T-helper 22 cell (primary cell): ENCODE measurements around the gene CDC42EP2.

Source experiments
- DNase-seq: peaks from one replicate; pipeline ENCODE4 v3.0.0-alpha.2; 2020; ENCODE audit warnings: low read depth

The CDC42EP2 gene

GRCh38 chr11:65314501-65315203 is at the start of gene CDC42EP2:
Gene CDC42EP2, plus strand, starts transcription at chr11:65314866. Its CDS starts 6,033 bp downstream, at chr11:65320899.
- peak; percentile 55 for DNase-seq

DNA sequence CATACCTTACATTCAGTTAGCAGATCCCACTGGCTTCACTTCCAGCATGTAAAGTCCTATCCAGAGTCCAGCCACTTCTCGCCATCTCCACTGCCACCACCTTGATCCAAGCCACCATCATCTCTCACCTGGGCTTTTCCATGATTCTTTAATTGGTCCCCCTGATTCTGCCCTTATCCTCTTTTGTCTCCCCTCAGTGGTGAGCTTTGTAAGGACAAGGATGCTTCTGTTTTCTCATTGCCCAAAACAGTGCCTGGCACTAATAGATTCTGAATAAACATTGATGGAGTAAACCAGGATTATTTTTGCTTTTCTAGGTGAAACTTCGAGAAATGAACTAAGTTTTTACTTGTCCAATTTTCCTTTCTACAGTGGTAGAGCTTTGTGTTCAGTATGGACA is 48.5 kb upstream of the CDC42EP2 start:
- DNase-seq, result no peak

DNA sequence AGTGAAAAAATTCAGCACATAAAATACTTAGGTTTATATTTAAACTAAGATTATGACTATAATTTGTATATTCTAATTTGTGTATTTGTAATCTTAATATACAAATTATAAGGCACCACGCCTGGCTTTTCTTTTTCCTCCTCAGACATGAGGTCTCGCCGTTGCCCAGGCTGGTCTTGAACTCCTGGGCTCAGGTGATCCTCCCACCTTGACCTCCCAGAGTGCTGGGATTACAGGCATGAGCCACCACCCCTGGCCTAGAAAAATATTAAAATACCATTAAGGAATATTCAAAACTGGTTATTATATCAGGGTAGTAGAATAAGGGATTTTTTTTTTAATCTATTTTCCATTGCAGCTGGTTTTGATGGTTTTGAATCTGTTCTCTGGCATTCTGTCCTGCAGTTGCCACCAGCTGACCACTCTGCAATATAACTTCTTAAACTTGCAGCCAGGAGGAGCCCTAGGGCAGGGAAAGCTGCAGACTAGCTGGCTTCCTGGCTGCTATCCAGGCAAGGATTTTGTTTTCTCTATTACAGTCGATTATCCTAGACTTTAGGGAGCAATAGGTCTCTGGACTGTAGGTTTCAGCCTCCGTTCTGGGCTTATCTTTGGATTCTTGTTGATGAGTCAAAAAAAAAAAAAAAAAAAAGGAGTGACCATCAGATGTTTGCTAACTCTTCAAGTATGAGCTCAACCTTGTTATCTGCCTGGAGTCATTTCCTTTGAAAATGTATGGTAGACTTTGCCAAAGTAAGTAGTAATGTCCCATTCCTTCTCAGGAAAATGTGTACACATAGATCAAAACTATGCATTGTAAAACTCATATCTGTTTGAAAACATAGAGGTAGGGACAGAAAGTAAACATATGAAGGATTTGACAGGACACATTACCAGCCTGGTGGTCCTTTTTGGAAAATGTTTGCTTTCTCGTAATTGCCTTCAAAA is 39.7 kb upstream of the CDC42EP2 start:
- no peak for DNase-seq

- no peak for DNase-seq
Measured at GRCh38 chr11:65275906-65276305, 38.8 kb upstream of the CDC42EP2 start.

DNA sequence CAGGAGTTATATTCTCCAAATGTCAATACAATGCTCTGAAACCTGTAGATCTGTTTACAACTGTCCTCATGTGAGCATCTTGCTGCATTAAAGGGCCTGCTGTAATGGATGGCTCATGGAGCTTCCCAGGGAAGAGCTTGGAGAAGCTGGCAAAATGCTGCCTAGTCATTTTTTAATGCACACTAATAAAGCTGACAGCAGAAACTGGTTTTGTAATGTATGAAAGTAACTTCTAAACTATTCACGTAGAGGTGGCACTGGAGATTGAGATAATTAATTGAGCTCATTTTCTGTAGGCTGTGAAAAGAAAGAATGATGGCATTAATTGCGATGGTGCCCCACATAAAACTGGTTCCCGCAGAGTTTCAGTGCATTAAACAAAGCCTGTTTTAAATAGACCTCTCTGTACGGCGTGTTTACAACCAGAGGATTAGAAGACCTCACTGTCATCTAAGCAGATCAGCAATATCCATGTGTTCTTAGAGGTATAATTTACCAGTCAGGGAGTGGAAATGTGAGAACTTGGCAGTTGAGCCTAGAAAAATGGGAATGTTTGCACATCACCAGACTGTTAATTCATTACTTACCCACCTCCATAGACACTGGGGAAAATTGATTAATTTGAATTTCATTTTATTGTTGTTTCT is 36.9 kb upstream of the CDC42EP2 start:
- DNase-seq, result no peak

- no peak for DNase-seq
Measured at GRCh38 chr11:65278356-65278755, 36.3 kb upstream of the CDC42EP2 start.

DNA sequence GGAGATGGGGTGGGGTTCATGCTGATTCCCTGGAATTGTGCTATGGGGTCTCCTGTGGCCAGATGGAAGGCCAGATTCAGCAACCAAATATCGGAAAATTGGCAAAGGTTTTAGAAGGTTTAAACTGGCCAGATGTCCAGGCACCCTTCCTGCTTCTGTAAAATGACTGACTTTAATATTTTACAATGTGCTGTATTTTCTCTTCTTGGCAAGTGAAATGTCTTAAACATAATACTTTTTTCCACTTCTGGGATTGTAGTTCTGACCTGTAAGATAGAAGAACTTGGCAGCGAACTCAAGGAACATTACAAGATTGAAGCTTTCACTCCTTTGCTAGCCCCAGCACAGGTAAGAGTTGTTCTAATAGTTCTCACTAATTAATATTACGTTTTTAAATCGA is 35.4 kb upstream of the CDC42EP2 start:
- no peak for DNase-seq

DNA sequence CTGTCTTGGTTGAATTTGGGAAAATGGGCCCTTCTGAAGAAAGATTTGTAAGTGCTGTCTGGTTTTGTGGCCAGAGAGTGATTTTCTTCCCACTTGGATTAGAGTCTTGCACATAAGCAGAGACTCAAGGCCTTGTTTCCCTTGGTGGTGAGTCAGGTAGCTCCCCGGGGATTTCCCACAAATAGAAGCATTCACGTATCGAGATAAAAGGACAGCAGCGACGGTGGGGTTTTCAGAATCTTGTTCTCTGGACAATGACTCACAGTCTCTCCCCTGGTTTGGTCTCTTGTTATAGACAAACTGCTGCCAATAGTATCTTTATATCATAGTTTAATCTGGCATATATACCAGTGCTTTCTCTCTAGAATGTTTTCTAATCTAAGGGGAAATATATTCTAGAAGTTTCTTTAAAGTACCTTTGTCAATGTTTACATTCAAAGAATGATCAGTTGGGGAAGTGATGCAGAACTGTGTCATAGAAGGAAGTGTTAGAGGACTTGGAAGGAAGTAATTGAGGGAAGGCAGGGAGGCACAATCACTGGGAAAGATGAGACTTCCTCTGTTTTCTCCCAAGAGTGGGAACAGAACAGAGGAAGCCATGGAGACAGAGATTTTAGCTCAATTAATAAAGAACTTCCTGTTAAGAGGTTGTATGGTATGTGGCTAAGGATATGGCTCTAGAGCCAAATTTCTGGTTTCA is 34.8 kb upstream of the CDC42EP2 start:
- peak; percentile 32 for DNase-seq

GRCh38 chr11:65280646-65281045 is 34.0 kb upstream of the CDC42EP2 start:
- no peak for DNase-seq

GRCh38 chr11:65286686-65287085 is 28.0 kb upstream of the CDC42EP2 start:
- DNase-seq, result no peak

- DNase-seq, result no peak
Measured at GRCh38 chr11:65287601-65288000, 27.1 kb upstream of the CDC42EP2 start.

GRCh38 chr11:65288706-65289536 is 25.7 kb upstream of the CDC42EP2 start:
- DNase-seq, result no peak

DNA sequence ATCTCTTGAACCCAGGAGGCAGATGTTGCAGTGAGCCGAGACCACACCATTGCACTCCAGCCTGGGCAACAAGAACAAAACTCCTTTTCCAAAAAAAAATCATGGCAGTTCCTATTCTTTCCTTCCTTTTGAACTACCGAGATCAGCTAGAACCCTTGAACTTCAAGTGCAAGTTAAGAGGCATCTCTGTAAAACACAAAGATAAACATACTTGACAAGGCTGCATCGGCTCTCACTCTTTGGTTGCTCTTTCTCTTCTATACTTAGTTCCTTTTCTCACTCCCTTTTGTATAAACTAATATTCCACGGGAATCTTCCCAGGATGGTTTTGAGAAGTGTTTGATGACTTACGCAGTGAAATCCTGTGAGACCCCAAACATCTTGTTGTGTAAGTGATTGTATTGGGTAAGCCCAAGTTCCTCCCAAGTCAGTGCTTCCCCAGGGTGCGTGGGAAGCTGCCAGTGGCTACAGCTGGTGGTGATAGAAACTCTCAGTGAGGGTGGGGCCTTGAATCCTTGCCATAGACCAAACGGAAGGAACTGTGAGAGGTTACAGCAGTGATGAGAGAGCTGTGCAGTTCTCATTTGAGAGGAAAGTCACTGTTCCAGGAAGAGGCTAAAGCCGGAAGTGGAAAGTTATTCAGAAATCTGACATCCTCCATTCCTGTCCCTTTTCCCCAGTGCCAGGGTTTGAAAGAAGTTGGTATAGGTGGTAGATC is 24.1 kb upstream of the CDC42EP2 start:
- no peak for DNase-seq

DNA sequence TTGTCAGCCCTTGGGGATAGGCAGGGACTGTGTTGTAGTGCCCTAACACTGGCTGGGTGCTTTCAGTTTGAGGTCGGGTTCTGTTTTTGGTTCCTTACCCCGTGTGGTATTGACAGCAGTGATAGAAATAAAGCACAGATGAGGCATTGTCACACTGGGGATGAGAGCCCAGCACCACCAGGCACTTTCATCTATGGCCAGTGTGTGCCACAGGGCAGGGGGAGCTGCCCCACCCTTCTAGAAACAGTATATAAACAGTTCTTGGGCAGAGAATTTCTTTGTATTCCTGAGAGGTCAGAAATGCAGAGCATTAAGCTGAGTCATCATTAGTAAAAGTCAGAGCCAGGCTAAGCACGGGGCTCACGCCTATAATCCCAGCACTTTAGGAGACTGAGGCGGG is 23.1 kb upstream of the CDC42EP2 start:
- no peak for DNase-seq

- DNase-seq, result no peak
Measured at GRCh38 chr11:65292890-65293289, 21.8 kb upstream of the CDC42EP2 start.

DNA sequence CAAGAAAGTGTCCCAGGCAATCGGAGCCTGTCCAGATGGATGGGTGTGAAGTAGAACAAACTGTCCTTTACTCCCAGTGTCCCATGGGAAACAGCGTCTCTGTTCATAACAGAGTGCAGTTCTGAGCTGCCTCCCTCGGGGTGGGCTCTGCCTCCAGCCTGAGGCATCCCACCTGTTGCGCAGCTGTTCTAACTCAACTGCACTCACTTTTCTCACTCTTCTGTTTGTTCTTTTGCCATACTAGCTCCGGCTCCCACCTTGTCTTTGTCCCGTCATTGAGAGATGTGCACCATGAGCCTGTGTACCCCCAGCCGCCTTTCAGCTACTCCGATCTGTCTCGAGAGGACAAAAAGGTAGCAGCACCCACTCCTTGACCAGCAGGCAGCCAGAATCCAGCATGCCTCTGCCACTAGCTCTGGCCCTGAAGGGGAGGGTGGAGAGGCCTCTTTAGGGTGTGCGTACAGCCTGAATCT is 20.7 kb upstream of the CDC42EP2 start:
- DNase-seq, result no peak

- no peak for DNase-seq
Measured at GRCh38 chr11:65295001-65295400, 19.7 kb upstream of the CDC42EP2 start.

DNA sequence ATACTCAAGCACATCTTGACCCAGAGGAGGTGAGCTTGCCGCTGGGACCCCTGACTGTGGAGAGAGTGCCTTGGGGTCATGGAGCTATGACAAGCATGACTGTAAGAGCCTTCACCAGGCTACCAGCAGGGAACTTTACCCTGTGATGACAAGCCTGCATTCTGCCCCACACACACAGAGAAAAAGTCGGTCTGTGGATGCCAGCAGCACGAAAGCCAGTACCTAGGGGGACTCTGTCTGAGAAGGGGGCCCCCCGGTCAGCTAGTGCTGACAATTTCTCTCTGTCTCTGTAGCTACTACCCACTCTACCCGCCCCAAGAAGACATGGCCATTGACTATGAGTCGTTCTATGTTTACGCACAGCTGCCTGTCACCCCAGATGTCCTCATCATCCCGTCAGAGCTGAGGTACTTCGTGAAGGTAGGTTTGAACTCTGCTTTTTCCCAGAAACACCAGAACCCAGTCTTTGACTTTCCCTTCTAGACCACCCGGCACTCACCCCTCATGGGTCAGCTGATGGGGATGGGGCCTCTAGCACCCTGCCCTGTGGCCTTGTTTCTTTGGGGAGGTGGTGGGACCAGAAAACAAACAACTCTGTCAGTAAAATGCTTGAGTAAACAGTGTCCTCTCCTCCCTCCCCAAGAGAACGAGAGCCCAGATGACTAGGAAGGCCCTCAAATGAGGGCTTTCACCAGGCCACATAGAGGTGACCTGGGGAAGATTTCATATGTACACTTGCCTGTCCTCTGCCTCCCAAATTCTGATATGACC is 18.9 kb upstream of the CDC42EP2 start:
- DNase-seq, result no peak

DNA sequence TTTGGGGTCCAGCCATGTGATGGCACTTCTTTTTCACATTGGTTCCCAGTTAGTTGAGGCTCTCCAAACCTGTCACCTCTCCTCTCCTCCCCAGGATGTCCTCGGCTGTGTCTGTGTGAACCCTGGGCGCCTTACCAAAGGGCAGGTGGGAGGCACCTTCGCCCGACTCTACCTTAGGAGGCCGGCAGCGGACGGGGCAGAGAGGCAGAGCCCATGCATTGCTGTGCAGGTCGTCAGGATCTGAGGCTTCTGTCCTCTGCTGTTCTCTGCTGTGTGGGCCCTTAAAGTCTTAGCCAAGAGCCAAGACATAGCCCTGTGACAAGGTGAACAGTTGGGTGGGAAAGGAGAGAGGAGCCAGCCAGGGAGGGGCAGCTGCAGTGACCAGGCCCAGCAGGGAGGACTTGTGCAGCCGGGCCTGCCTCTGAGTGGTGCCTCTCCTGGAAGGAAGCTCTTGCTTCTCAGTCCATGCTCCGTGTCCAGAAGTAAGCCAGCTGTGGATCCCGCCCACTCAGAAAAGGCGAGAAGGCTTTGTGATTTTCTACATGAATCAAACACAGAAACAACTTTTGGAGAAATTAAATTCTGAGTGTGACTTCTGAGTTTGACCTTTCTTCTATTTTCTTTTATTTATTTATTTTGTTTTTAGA is 17.5 kb upstream of the CDC42EP2 start:
- DNase-seq, result no peak
